ENCODE results near the gene HTT.

- TF ChIP-seq POLR2A (IDR thresholded peaks at IDR 0.05; ENCODE audit: borderline replicate concordance, extremely low read depth, insufficient read depth, insufficient read length): no peak
- no peak for TF ChIP-seq CTCF (IDR thresholded peaks at IDR 0.05 in 2 of 3, conservative IDR thresholded peaks at IDR 0.05 in 1 of 3; ENCODE audit: borderline replicate concordance in 1 of 3, insufficient read depth in 1 of 3, low read depth in 2 of 3, low read length in 2 of 3)
- TF ChIP-seq SIN3A (IDR thresholded peaks at IDR 0.05; ENCODE audit: low read depth): no peak
- no peak for TF ChIP-seq ZNF274 (IDR thresholded peaks at IDR 0.05; ENCODE audit: low read depth, low read length)
- TF ChIP-seq REST (IDR thresholded peaks at IDR 0.05; ENCODE audit: low read depth): no peak
- TF ChIP-seq SRF (IDR thresholded peaks at IDR 0.05; ENCODE audit: low read depth): no peak
- TF ChIP-seq ZFX (IDR thresholded peaks at IDR 0.05): no peak
- no peak for TF ChIP-seq TCF7L2 (IDR thresholded peaks at IDR 0.05; ENCODE audit: borderline replicate concordance, extremely low read depth, insufficient read depth, insufficient read length)
- TF ChIP-seq EZH2 (IDR thresholded peaks at IDR 0.05): no peak
- TF ChIP-seq MAX (IDR thresholded peaks at IDR 0.05): no peak
- no peak for TF ChIP-seq ZBTB33 (IDR thresholded peaks at IDR 0.05; ENCODE audit: extremely low read depth, insufficient replicate concordance, low read length)
- TF ChIP-seq FOSL1 (IDR thresholded peaks at IDR 0.05; ENCODE audit: low read depth): no peak
- TF ChIP-seq ELF1 (IDR thresholded peaks at IDR 0.05; ENCODE audit: borderline replicate concordance, low read depth): no peak
- TF ChIP-seq RAD21 (IDR thresholded peaks at IDR 0.05; ENCODE audit: low read depth): no peak
Measured at GRCh38 chr4:3176367-3177229, 102.1 kb downstream of the HTT start.
